GM12872 (cell line): Measurements from ENCODE around the gene DUS2.

Experiments
- CTCF ChIP-seq: IDR thresholded peaks from 3 replicates; pipeline ENCODE4 v1.5.1; 2011; ENCODE audit warnings: low read depth, mild to moderate bottlenecking, low read length, moderate library complexity; ENCODE audit not compliant: insufficient read depth

Gene DUS2

GRCh38 chr16:68111379-68111778 is 88.3 kb downstream of the DUS2 start:
- TF ChIP-seq CTCF = no peak

- no peak for TF ChIP-seq CTCF
Measured at GRCh38 chr16:68113059-68113761, 90.1 kb downstream of the DUS2 start.

- TF ChIP-seq CTCF = no peak
Measured at GRCh38 chr16:68113765-68114240, 90.7 kb downstream of the DUS2 start.

GRCh38 chr16:68115851-68116250 is 92.8 kb downstream of the DUS2 start:
- no peak for TF ChIP-seq CTCF

- TF ChIP-seq CTCF = peak; percentile 58
Measured at GRCh38 chr16:68116256-68116867, 93.3 kb downstream of the DUS2 start.

- no peak for TF ChIP-seq CTCF
Measured at GRCh38 chr16:68117884-68118283, 94.8 kb downstream of the DUS2 start.

GRCh38 chr16:68126395-68126794 is 103.3 kb downstream of the DUS2 start:
- no peak for TF ChIP-seq CTCF
